Lung microvascular endothelial cell (primary cell): ENCODE results near the gene ASXL3. TPM values are rescaled to one million over a fixed set of nuclear protein-coding genes. Genes with fewer than 3 reads are reported as not detected.
A peak's percentile ranks its signal among the peaks of the same experiment; 100 is the strongest.

Source experiments
- DNase-seq, 2 donors: peaks; one replicate each; pipeline versions ENCODE4 v3.0.0 to v3.0.0-alpha.2; 2010; ENCODE audit warnings: low read depth in 2 of 2
- total RNA-seq: library from RNA; depleted of rRNA; stranded (reverse); fragments of >200 nt; gene quantifications from 2 replicates; pipeline ENCODE4 v1.2.1, GENCODE V29; 2014

Gene ASXL3
- total RNA-seq, result 0.20 and 0.22 TPM in 2 replicates

- DNase-seq, result peak; percentile 23 to 47
These were observed at the start of gene ASXL3 for GRCh38 chr18:33577685-33578517. Gene ASXL3 (plus strand): TSS chr18:33578219. CDS start chr18:33578632, 413 bp downstream.

DNA sequence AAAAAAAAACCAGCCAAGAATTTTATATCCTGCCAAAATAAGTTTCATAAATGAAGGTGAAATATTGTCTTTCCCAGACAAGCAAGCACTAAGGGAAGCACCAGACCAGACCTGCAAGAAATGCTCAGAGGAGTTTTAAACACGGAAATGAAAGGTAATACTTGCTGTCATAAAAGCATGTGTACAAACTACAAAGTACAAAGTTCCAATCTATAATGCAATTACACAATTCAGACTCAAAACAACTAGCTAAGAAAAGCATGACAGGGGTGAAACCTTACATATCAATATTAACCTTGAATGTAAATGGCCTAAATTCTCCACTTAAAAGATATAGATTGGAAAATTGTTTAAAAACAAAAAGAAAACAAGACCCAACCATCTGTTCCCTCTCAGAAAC, 45.0 kb upstream of the ASXL3 start:
- DNase-seq, result no peak

DNA sequence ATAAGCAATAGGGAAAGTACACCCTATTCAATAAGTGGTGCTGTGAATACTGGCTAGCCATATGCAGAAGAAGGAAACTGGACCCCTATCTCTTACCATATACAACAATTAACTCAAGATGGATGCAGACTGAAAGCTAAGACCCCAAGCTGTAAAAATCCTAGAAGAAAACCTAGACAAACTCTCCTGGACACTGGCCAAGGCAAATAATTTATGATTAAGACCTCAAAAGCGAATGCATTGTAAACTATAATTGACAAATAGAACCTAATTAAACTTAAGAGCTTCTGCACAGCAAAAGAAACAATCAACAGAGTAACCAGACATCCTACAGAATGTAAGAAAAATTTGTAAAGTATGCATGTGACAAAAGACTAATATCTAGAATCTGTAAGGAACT, 41.1 kb upstream of the ASXL3 start:
- DNase-seq, result no peak

- DNase-seq, result no peak
These were observed 39.5 kb upstream of the ASXL3 start for GRCh38 chr18:33538418-33539042.

DNA sequence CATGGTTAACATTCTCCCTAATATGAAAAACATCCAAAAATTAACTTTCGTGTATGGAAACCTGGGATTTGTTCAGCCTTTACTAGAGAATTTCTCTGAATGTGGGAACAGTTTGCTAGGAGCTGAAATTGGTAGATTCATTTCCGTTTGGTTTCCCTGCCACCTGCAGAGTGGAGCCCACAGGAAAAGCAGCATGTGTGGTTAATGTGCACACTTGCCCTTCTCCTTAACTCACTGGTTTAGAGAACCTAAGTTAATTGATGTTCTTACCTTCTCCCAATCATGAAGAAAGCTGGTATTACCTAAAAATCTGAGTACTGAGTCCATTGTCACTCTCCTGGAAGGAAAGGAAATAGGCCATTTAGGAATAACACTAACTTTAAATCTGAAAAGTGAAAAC, 37.6 kb upstream of the ASXL3 start:
- no peak for DNase-seq

DNA sequence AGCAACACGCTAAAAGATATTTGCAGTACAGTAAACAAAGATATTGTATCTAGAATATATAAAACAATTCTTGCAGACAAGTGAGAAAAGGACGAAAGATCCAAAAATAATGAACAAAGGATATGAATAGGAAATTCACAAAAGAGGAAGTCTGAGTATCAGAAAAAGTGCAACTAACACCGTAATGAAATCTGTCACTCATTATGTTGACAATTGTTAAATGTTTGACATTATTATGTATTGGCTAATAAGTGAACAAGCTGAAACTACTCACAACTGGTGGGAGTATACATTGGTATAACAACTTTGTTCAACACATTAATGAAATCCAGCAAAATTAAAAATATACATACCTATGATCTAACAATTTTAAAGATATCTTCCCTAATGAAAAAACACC, 36.7 kb upstream of the ASXL3 start:
- DNase-seq, result no peak

- DNase-seq, result no peak
These were observed 21.2 kb upstream of the ASXL3 start for GRCh38 chr18:33556846-33557245.

DNA sequence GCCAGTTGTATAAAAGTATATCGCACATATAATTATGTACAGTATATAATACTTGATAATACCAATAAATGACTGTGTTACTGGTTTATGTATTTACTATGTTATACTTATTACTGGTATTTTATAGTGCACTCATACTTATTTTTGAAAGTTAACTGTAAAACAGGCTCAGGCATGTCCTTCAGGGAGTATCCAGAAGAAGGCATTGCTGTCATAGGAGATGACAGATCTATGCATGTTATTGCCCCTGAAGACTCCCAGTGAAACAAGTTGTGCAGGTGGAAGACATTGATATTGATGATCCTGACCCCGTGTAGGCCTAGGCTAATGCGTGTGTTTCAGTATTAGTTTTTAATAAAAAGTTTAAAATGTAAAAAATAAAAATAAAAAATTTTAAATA, 20.3 kb upstream of the ASXL3 start:
- no peak for DNase-seq

DNA sequence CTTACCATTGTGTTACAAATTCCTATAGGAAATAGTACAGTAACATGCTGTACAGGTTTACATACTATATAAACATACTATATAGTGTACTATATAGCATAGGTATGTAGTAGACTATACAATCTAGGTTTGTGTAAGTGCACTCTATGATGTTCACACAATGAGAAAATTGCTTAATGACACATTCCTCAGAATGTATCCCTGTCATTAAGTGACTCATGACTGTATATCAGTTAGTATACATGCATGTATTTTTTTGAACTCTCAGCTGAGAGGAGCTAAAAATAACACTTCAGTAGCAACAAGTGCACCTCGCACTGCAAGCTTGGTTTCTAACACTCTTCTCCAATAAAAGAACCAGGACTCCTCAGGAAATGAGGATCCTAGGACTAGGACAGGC, 19.5 kb upstream of the ASXL3 start:
- DNase-seq, result no peak

- DNase-seq, result peak in 1 of 2 donors; percentile 2
These were observed 17.2 kb upstream of the ASXL3 start for GRCh38 chr18:33560686-33561370.

GRCh38 chr18:33562741-33563140, 15.3 kb upstream of the ASXL3 start:
- no peak for DNase-seq

- DNase-seq, result no peak
These were observed 10.3 kb upstream of the ASXL3 start for GRCh38 chr18:33567705-33568104.

DNA sequence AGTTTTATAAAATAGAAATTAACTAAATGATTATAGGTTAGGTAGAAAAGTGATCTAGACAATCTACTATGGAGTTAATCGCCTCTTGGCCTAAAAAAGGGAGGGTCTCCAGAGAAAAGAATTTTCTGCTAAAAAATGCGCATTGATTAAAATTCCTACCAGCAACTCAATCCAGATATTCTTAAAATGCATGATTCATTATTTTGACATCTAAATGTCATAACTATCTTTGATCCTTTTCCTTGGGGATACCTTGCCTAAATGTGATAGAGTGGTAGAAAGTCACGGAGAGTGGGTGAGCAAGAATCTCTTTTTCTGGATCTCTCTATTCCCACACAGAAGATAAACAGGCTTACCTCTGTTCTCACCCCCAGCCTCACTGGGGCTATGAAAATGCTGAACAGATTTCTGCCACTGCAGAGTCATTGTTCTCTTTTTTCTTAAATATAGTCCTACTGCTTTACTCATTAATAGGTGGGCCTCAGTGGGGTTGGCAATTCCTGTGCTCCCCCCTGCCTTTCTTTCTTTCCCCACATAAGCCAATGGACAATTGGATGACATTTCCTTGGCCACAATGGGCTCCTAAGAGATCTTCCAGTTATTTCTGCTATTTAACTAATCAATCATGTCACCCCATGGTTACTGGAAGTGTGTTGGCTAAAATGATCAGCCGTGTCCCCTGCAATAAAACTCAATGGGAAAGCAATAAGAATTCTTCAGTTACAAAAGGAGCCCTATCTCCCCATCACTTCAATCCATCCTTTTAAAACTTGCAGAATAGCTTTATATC, 5.8 kb upstream of the ASXL3 start:
- DNase-seq, result no peak

- no peak for DNase-seq
These were observed 4.8 kb upstream of the ASXL3 start for GRCh38 chr18:33573193-33573592.

GRCh38 chr18:33575451-33575850, 2.6 kb upstream of the ASXL3 start:
- DNase-seq, result no peak

DNA sequence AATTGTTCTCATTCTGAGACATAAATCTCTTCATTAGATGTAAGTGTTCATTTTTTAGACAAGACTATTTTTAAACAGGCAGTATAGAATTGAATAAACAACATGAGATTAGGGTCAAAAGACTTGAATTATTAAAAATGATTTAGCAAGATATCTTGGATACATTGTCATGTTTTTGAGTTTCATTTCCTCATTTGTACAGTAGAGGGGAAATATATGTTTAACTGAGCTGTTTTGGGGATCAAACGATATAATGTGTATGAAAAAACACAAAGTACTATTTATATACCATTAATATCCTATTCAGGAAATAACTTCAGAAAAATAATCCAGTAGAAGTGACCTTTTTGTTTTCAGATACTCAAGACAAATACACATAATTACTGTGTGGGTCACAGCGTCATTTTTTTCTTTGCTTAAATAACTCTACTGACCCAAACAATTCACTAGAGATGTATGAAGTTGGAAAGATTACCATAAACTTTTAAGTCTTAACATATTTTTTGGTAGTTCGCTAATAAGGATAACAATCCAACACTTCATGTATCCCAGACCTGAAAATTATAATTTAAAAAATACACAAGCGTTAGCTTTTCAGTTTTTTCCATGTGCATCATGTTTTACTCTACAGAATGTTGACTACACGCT, 896 bp upstream of the ASXL3 start:
- no peak for DNase-seq

- peak in 1 of 2 donors; percentile 17 for DNase-seq
These were observed 714 bp downstream of the ASXL3 start for GRCh38 chr18:33578518-33579348.

GRCh38 chr18:33579349-33580215, 1.6 kb downstream of the ASXL3 start:
- no peak for DNase-seq

DNA sequence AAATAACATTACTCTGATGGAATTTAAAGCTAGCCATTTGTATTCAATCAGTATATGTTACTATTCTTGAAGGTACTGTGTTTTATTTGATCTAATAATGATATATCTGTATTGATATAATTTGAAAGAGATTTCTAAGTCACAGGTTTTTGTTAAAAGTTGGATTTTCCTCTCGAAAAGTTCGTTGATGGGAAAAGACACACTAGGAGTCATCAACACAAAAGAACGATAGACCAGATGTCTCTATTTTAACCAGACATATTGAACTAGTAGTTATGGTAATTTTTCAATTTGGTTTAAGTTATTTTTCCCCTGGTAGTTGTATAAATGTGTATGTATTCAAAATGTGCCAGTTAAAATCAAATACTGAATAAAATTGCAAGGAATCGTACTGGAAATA, 2.5 kb downstream of the ASXL3 start:
- no peak for DNase-seq
